GM12864 (cell line): ENCODE data around the gene ENOX2.

Experiments
- DNase-seq: peaks from one replicate; pipeline ENCODE4 v3.0.0-alpha.2; 2011; ENCODE audit warnings: low read depth
- H3K4me3 ChIP-seq: 2 replicates; pipeline ENCODE4 v1.5.1; 2011; ENCODE audit warnings: mild to moderate bottlenecking, low read depth, low read length, control low read depth
- CTCF ChIP-seq: IDR thresholded peaks from 2 replicates; pipeline ENCODE4 v1.5.1; 2011; ENCODE audit warnings: low read depth, mild to moderate bottlenecking, moderate library complexity, low read length, control low read depth, inconsistent platforms; ENCODE audit errors: missing control alignments

The ENOX2 gene

GRCh38 chrX:130778773-130779172, 124.2 kb downstream of the ENOX2 start:
- no peak overlapping the region for H3K4me3 ChIP-seq
- DNase-seq = no peak
- TF ChIP-seq CTCF = no peak

GRCh38 chrX:130775849-130776248, 127.2 kb downstream of the ENOX2 start:
- H3K4me3 ChIP-seq = no peak overlapping the region
- DNase-seq = no peak
- TF ChIP-seq CTCF = no peak

GRCh38 chrX:130772776-130773143, 130.2 kb downstream of the ENOX2 start:
- no peak for TF ChIP-seq CTCF
- H3K4me3 ChIP-seq = no peak overlapping the region
- no peak for DNase-seq

- DNase-seq = no peak
- H3K4me3 ChIP-seq = no peak overlapping the region
- no peak for TF ChIP-seq CTCF
These were observed 130.8 kb downstream of the ENOX2 start for GRCh38 chrX:130772105-130772775.

GRCh38 chrX:130771648-130772047, 131.4 kb downstream of the ENOX2 start:
- no peak overlapping the region for H3K4me3 ChIP-seq
- TF ChIP-seq CTCF = no peak
- no peak for DNase-seq

GRCh38 chrX:130771230-130771629, 131.8 kb downstream of the ENOX2 start:
- H3K4me3 ChIP-seq = no peak overlapping the region
- DNase-seq = no peak
- no peak for TF ChIP-seq CTCF

- DNase-seq = no peak
- no peak for TF ChIP-seq CTCF
- no peak overlapping the region for H3K4me3 ChIP-seq
These were observed 132.4 kb downstream of the ENOX2 start for GRCh38 chrX:130770615-130771014.
